ENCODE data around the gene LARP4B.

The LARP4B gene

GRCh38 chr10:878333-878759, 53.2 kb downstream of the LARP4B start:
- Histone ChIP-seq H3K4me2 (ENCODE audit: low read depth, low read length) (no peak overlapping the region), H3K27ac (ENCODE audit: low read length) (no peak overlapping the region), H3K36me3 (replicated peaks; ENCODE audit: insufficient read depth, low read length) (peaks cover 14% of the 10 kb centered on the region), H2AFZ (ENCODE audit: low read length) (no peak overlapping the region), H3K9ac (ENCODE audit: low read length) (no peak overlapping the region), H3F3A (ENCODE audit: insufficient read depth, low read length) (no peaks in the 10 kb centered on the region), H3K4me3 (ENCODE audit: low read length) (no peak overlapping the region), H3K9me3 (replicated peaks; ENCODE audit: insufficient read depth, low read length) (no peaks in the 10 kb centered on the region), H4K20me1 (ENCODE audit: insufficient read depth, low read length) (no peaks in the 10 kb centered on the region; the same call in 1 of the 2 replicates), H3K27me3 (replicated peaks; ENCODE audit: insufficient read depth, low read length) (no peaks in the 10 kb centered on the region), H3K4me1 (ENCODE audit: low read length) (no peaks in the 10 kb centered on the region), H3K9me2 (replicated peaks; ENCODE audit: insufficient read depth, low read length) (no peaks in the 10 kb centered on the region), H3K79me2 (ENCODE audit: low read length) (peaks cover 94% of the 10 kb centered on the region)
- no peak for TF ChIP-seq CTCF (IDR thresholded peaks at IDR 0.05; ENCODE audit: low read length)
- no peak for TF ChIP-seq EZH2 (optimal IDR thresholded peaks at IDR 0.05; ENCODE audit: low read depth, low read length)
- TF ChIP-seq EZH2phosphoT487 (IDR thresholded peaks at IDR 0.05; ENCODE audit: low read length) = no peak
- DNase-seq = no peak

DNA sequence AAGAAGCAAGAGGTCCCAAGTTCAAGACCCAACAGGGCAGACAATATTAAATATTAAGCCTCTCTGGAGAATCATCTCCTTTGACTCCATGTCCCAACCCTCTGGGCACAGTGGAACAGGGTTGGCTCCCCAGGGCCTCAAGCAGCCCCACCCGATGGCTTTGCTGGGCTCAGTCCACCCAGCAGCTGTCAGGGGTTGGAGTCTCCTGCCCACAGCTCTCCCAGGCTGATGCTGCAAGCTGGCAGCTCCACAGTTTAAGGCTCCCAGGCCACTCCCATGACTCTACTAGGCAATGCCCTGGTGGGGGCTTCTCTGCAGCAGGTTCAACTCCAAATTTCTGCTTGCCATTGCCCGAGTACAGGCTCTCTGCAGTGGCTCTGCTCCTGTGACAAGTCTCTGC, 55.1 kb downstream of the LARP4B start:
- Histone ChIP-seq H3K36me3 (replicated peaks; ENCODE audit: insufficient read depth, low read length) (peaks cover 10% of the 10 kb centered on the region), H4K20me1 (ENCODE audit: insufficient read depth, low read length) (peaks cover 2% of the 10 kb centered on the region), H3K4me1 (ENCODE audit: low read length) (no peaks in the 10 kb centered on the region), H3F3A (ENCODE audit: insufficient read depth, low read length) (no peaks in the 10 kb centered on the region), H3K27me3 (replicated peaks; ENCODE audit: insufficient read depth, low read length) (no peaks in the 10 kb centered on the region), H3K79me2 (ENCODE audit: low read length) (peaks cover 96% of the 10 kb centered on the region), H3K9me2 (replicated peaks; ENCODE audit: insufficient read depth, low read length) (no peaks in the 10 kb centered on the region), H3K27ac (ENCODE audit: low read length) (no peak overlapping the region), H3K9ac (ENCODE audit: low read length) (no peak overlapping the region), H2AFZ (ENCODE audit: low read length) (no peak overlapping the region), H3K4me2 (ENCODE audit: low read depth, low read length) (no peak overlapping the region), H3K9me3 (replicated peaks; ENCODE audit: insufficient read depth, low read length) (no peaks in the 10 kb centered on the region), H3K4me3 (ENCODE audit: low read length) (no peak overlapping the region)
- TF ChIP-seq CTCF (IDR thresholded peaks at IDR 0.05; ENCODE audit: low read length) = no peak
- no peak for TF ChIP-seq EZH2 (optimal IDR thresholded peaks at IDR 0.05; ENCODE audit: low read depth, low read length)
- TF ChIP-seq EZH2phosphoT487 (IDR thresholded peaks at IDR 0.05; ENCODE audit: low read length) = no peak
- DNase-seq = no peak

- TF ChIP-seq EZH2 (optimal IDR thresholded peaks at IDR 0.05; ENCODE audit: low read depth, low read length) (no peak), EZH2phosphoT487 (IDR thresholded peaks at IDR 0.05; ENCODE audit: low read length) (no peak), CTCF (IDR thresholded peaks at IDR 0.05; ENCODE audit: low read length) (no peak)
- Histone ChIP-seq H3K27ac (ENCODE audit: low read length) (no peak overlapping the region), H3K9me2 (replicated peaks; ENCODE audit: insufficient read depth, low read length) (no peaks in the 10 kb centered on the region), H3K36me3 (replicated peaks; ENCODE audit: insufficient read depth, low read length) (peaks cover 4% of the 10 kb centered on the region), H3K9ac (ENCODE audit: low read length) (no peak overlapping the region), H3K9me3 (replicated peaks; ENCODE audit: insufficient read depth, low read length) (no peaks in the 10 kb centered on the region), H2AFZ (ENCODE audit: low read length) (no peak overlapping the region), H3K4me2 (ENCODE audit: low read depth, low read length) (no peak overlapping the region), H3K27me3 (replicated peaks; ENCODE audit: insufficient read depth, low read length) (no peaks in the 10 kb centered on the region), H3K79me2 (ENCODE audit: low read length) (peaks cover 97% of the 10 kb centered on the region), H3K4me1 (ENCODE audit: low read length) (0 out of 2 replicates have a peak, but pooled peaks cover under 1% of the 10 kb centered on the region), H3F3A (ENCODE audit: insufficient read depth, low read length) (no peaks in the 10 kb centered on the region), H4K20me1 (ENCODE audit: insufficient read depth, low read length) (peaks cover 4% of the 10 kb centered on the region), H3K4me3 (ENCODE audit: low read length) (no peak overlapping the region)
- DNase-seq = no peak
Measured at GRCh38 chr10:873020-873419, 58.5 kb downstream of the LARP4B start.

Measured in MM.1S (cell line).